Endothelial cell of umbilical vein (primary cell): ENCODE data around the gene CPED1.

Experiments
- CTCF ChIP-seq, 2 donors: IDR thresholded peaks; 1 replicate in 1 of 2; 2 replicates in 1 of 2; pipeline ENCODE4 v1.5.1; 2011; ENCODE audit warnings: low read length in 2 of 2, mild to moderate bottlenecking in 2 of 2, moderate library complexity in 2 of 2, control low read depth in 1 of 2, inconsistent platforms in 1 of 2, low read depth in 1 of 2; ENCODE audit not compliant: insufficient read depth in 1 of 2; ENCODE audit errors: extremely low read depth in 1 of 2
- EZH2 ChIP-seq: IDR thresholded peaks from 2 replicates; pipeline ENCODE4 v1.6.1; 2012; ENCODE audit warnings: borderline replicate concordance, low read depth, mild to moderate bottlenecking, moderate library complexity, low read length, inconsistent platforms; ENCODE audit not compliant: severe bottlenecking
- FOS ChIP-seq: IDR thresholded peaks from 2 replicates; pipeline ENCODE4 v1.6.1; 2011; ENCODE audit warnings: mild to moderate bottlenecking, low read length, moderate library complexity, borderline replicate concordance; ENCODE audit not compliant: insufficient read depth
- JUN ChIP-seq: IDR thresholded peaks from 2 replicates; pipeline ENCODE4 v1.6.1; 2011; ENCODE audit warnings: borderline replicate concordance, low read depth; ENCODE audit not compliant: insufficient read length, insufficient read depth
- MAX ChIP-seq: IDR thresholded peaks from 2 replicates; pipeline ENCODE4 v1.6.1; 2011; ENCODE audit not compliant: insufficient read depth, insufficient read length
- MYC ChIP-seq: IDR thresholded peaks from one replicate; pipeline ENCODE4 v1.6.1; 2011; ENCODE audit warnings: mild to moderate bottlenecking, low read depth, low read length
- POLR2A ChIP-seq: IDR thresholded peaks from 2 replicates; pipeline ENCODE4 v1.6.1; 2012; ENCODE audit warnings: low read depth, mild to moderate bottlenecking, control low read depth, low read length
- POLR2AphosphoS5 ChIP-seq: IDR thresholded peaks from 2 replicates; pipeline ENCODE4 v1.6.1; 2012; ENCODE audit warnings: low read depth, mild to moderate bottlenecking, control low read depth, low read length, moderate library complexity; ENCODE audit not compliant: insufficient read depth

GRCh38 chr7:121228779-121229178 is 240.3 kb downstream of the CPED1 start:
- TF ChIP-seq CTCF (IDR thresholded peaks at IDR 0.05; ENCODE audit: extremely low read depth in 1 of 2, insufficient read depth in 1 of 2, low read depth in 1 of 2, low read length in 2 of 2) = no peak
- no peak for TF ChIP-seq POLR2A
- no peak for TF ChIP-seq MYC
- no peak for TF ChIP-seq EZH2
- TF ChIP-seq FOS = no peak
- TF ChIP-seq MAX = no peak
- no peak for TF ChIP-seq POLR2AphosphoS5
- TF ChIP-seq JUN = no peak
